Lower leg skin (tissue), 3 donors: ENCODE data around the gene ZNF646.

Experiments used
- CTCF ChIP-seq, 3 donors: fragments of 450-650 bp; IDR thresholded peaks; one replicate each; pipeline ENCODE4 v1.5.1; 2016; ENCODE audit warnings: antibody characterized with exemption in 3 of 3, mild to moderate bottlenecking in 3 of 3, moderate library complexity in 2 of 3
- POLR2A ChIP-seq, 2 donors: fragments of 450-650 bp; IDR thresholded peaks; one replicate each; pipeline ENCODE4 v1.6.1; 2016 to 2017; ENCODE audit warnings: antibody characterized with exemption in 2 of 2, mild to moderate bottlenecking in 1 of 2, moderate library complexity in 1 of 2

- no peak for TF ChIP-seq CTCF (IDR thresholded peaks at IDR 0.05)
- TF ChIP-seq POLR2A (IDR thresholded peaks at IDR 0.05), result no peak
These were observed 56.2 kb downstream of the ZNF646 start for GRCh38 chr16:31130336-31130891.
